Posterior vena cava (tissue), 2 donors: ENCODE results near the gene ENTPD7. TPM values are rescaled to one million over a fixed set of nuclear protein-coding genes. Genes with fewer than 3 reads are reported as not detected.
"Not testable (repeated sequence)": the region's sequence is repeated elsewhere in the genome, so short reads cannot be mapped to it uniquely, and the experiment has no call there.

Source experiments
- DNase-seq: peaks from one replicate; pipeline ENCODE4 v3.0.0-alpha.2; 2020; ENCODE audit warnings: low spot score
- intact Hi-C, 2 donors: fragments of 100-400 bp; cut with DNase I; formaldehyde crosslinking; loops; one replicate each; pipeline versions ENCODE4 v1.14.1 to v1.14.2; 2022 to 2023
- long read RNA-seq, 2 donors: library from polyadenylated mRNA; unstranded; transcript quantifications; one replicate each; pipeline ENCODE4 v2.0.0, GENCODE V29; 2020 to 2021
- total RNA-seq, 2 donors: library from RNA; stranded (reverse); fragmentation: NEBNext Ultra II Directional; extraction: Animal tissue kit (Norgen Biotek cat#: 25700); gene quantifications; one replicate each; pipeline ENCODE4 v1.2.1, GENCODE V29; 2021
- donor health status: DM: yes; HTN: yes; CAD: no.
- donor health status: DM: yes; HTN: yes; CAD: no.

Gene ENTPD7, protein sequence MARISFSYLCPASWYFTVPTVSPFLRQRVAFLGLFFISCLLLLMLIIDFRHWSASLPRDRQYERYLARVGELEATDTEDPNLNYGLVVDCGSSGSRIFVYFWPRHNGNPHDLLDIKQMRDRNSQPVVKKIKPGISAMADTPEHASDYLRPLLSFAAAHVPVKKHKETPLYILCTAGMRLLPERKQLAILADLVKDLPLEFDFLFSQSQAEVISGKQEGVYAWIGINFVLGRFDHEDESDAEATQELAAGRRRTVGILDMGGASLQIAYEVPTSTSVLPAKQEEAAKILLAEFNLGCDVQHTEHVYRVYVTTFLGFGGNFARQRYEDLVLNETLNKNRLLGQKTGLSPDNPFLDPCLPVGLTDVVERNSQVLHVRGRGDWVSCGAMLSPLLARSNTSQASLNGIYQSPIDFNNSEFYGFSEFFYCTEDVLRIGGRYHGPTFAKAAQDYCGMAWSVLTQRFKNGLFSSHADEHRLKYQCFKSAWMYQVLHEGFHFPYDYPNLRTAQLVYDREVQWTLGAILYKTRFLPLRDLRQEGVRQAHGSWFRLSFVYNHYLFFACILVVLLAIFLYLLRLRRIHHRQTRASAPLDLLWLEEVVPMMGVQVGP
- total RNA-seq = 10 to 100 TPM in 1 of 2 donors, 1 to 10 TPM in 1; 8.5 to 10.1 TPM
- long read RNA-seq, donor 1, partial matches to known transcripts = 1 of 4 reads
- long read RNA-seq, donor 1, other reads (novel, unspliced or antisense) = 3 of 4 reads
- long read RNA-seq, donor 2, partial matches to known transcripts = 2 of 5 reads
- long read RNA-seq, donor 2, other reads (novel, unspliced or antisense) = 3 of 5 reads

DNA sequence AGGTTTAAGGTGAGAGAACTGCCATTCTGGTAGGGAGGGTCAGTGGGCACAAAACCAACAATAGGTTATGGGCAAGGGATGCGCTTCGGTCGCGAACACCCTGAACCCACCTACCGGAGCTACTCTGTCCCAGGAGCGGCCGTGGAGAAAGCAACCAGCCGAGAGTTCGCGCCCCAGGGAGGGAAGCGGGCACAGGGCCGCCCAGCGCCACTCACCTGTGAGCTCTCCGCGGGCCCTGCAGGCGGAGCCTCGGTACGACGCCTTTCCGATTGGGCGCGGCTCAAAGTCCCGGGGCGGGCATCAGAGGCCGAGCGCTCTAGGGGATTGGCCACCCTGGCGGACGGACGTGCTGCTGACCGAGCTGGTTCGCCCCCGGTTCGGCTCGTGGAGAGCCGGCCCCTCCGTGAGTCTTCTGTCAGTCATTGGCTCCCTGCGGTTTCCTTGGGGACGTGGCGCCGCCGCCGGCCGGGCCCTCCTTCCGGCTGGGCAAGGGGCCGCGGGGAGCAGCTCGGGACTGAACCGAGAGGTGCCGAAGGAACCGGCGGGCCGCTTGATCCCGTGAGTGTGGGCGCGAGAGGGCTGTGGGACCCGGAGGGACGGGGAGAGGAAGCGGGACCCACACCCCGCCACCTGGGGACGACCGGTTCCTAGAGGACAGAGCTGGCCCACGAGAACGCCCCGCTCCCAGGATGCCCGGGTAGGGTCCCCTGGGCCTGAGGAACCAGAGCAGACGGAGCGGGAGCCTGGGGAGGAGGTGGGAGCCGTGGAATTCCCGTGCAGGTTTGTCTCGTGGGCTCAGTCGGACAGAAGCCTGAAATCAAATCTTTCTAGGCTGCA, at the start of gene ENTPD7:
TSS of gene ENTPD7 (plus strand) at position 479 of the 837 bp plus-strand sequence. CDS start 448 bp downstream, outside the sequence.
- intact Hi-C loops = no loop called here

DNA sequence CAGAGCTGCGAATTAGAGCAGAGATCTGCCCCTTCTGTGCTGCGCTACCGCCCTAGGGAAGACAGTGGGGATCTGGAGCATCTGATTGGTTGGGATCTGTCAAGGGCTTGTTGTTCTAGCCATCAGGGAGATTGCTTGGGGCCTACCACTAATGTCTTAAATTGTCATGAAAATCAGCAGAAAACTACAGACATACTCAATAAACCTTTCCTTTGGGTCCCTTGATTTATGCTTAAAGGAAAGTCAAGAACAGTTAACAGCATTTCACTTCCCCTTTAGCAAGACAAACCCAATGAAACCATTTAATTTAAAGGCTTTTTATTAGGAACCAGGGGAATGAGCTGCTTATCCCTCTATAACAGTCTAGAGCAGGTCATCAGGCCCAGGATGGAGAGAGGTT, 49.1 kb upstream of the ENTPD7 start:
- no peak for DNase-seq
- intact Hi-C loops = loop anchor here (10.0 kb wide), 1 partner anchor 175 kb away; the partner anchor contains the start of gene GOT1 (in 2 of the 2)

More for the DNA sequence above, at the start of gene ENTPD7:
- DNase-seq = peak; percentile 98

GRCh38 chr10:99611326-99611725, 48.0 kb upstream of the ENTPD7 start:
- intact Hi-C loops = loop anchor here (10.0 kb wide), 1 partner anchor 177 kb away; the partner anchor contains the start of gene GOT1 (in 2 of the 2)

DNA sequence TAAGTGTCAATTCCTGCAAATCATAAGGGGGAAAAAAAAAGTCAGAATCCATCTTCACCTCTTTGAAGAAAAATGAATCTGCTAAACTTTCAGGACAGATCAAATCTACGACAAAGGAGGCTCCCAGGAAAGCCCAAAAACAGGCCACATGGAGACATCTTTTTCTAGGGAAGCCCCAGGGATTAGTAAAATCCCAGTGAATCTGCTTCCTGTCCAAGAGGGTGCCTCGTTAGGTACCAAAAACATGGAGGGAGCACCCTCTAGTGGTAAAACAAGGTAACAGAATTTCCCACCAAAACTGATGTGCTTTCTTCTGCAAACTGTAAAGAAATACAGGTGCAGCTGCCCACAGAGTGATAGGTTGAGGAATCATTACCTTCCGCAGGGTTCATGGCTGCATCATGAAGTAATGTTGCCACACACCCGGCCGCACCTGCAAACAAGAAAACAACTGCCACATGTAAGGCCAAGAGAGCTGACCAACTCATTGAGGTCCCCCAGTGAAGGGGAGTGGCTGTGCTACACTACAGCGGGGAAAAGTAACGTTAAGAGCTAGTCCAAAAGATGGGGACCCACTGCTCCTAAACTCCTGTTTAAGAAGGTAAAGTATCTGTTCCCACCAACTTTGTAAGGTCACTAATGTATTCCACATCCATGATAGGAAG, 47.0 kb upstream of the ENTPD7 start:
- intact Hi-C loops = loop anchor here (10.0 kb wide), 1 partner anchor 177 kb away; the partner anchor contains the start of gene GOT1 (in 2 of the 2)
- DNase-seq = no peak

More at GRCh38 chr10:99611326-99611725, 48.0 kb upstream of the ENTPD7 start:
- DNase-seq = no peak

GRCh38 chr10:99615426-99615825, 43.9 kb upstream of the ENTPD7 start:
- no peak for DNase-seq
- intact Hi-C loops = loop anchor here (10.0 kb wide), 1 partner anchor 181 kb away; the partner anchor contains the start of gene GOT1 (in 2 of the 2)

- no peak for DNase-seq
- intact Hi-C loops = loop anchor here (10.0 kb wide), 1 partner anchor 183 kb away; the partner anchor contains the start of gene GOT1 (in 2 of the 2)
These were observed 41.6 kb upstream of the ENTPD7 start for GRCh38 chr10:99617696-99618095.

- no peak for DNase-seq
- intact Hi-C loops = loop anchor here (10.0 kb wide), 1 partner anchor 184 kb away; the partner anchor contains the start of gene GOT1 (in 2 of the 2)
These were observed 40.1 kb upstream of the ENTPD7 start for GRCh38 chr10:99619090-99619800.

GRCh38 chr10:99619851-99620710, 39.2 kb upstream of the ENTPD7 start, which contains the start of gene SLC25A28:
SLC25A28 (minus strand) TSS chr10:99620439; CDS start chr10:99620335, 104 bp downstream.
- intact Hi-C loops = loop anchor here (10.0 kb wide), 2 partner anchors 95 to 185 kb away; partner anchors contain the start of gene GOT1 (in 2 of the 2)
- DNase-seq = peak; percentile 98

DNA sequence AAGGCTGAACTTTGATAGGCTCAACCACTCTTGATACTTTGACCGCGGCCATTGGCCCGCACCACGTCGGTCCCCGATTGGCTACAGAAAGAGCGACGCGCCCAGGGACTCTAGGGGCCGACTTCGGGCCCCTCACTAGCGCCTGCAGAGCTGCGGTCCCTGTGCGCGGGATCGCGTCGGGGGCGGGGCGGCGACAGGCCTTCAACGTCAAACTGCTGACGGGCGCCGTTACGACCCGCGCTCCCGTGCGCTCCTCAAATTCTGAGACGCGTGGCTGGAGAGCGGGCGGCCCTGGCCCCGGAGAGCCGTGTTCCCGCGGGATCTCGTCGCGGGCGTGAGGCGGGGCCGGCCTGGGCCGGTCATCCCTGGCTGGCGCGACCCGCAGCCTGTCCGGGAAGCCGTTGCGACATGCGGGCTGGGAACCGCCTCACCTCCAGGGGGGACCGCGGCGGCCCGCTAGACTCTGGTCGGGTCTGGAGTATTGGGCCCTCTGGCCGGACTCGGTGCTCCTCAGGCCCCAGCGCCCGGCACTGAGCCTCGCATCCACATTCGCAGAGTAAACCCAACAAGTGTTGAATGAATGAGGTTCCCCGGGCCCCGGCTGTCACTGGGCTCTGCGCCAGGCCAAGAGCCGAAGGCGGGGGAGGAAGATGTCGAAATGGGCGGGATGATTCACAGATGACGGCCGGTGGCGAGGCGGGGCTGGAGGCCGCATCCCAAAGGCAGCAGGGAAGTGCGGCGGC, 38.4 kb upstream of the ENTPD7 start:
- intact Hi-C loops = loop anchor here in 1 of 2 donors (10.0 kb wide), 1 partner anchor 94 kb away; no protein-coding TSS in a partner anchor
- peak; percentile 98 for DNase-seq

- intact Hi-C loops = loop anchor here in 1 of 2 donors (10.0 kb wide), 1 partner anchor 93 kb away; no protein-coding TSS in a partner anchor
- DNase-seq = no peak
These were observed 37.7 kb upstream of the ENTPD7 start for GRCh38 chr10:99621454-99622251.

GRCh38 chr10:99623919-99624318, 35.4 kb upstream of the ENTPD7 start:
- DNase-seq = no peak
- intact Hi-C loops = loop anchor here in 1 of 2 donors (10.0 kb wide), 1 partner anchor 91 kb away; no protein-coding TSS in a partner anchor

GRCh38 chr10:99625124-99625523, 34.2 kb upstream of the ENTPD7 start:
- intact Hi-C loops = loop anchor here in 1 of 2 donors (10.0 kb wide), 1 partner anchor 90 kb away; no protein-coding TSS in a partner anchor
- DNase-seq = not testable (repeated sequence)

DNA sequence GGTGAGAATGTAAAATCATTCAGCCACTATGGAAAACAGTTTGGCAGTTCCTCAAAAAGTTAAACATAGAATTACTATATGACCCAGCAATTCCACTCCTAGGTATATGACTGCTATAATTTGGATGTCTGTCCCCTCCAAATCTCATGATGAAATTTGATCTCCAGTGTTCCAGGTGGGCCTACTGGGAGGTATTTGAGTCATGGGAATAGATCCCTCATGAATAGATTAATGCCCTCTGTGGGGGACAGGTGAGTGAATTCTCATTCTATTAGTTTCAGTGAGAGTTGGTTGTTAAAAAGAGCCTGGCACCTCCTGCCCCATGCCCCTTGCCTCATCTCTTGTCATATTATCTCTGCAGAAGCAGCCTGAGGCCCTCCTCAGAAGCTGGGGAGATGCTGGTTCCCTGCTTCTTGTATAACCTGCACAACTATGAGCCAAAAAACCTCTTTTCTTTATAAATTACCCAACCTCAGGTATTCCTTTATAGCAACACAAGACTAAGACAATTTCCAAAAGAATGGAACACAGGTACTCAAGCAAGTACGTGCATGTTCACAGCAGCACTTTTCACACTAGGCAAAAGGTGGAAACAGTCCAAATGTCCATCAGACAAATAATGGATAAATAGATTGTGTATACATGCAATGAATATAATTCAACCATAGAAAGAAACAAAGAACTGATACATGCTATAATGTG, 30.2 kb upstream of the ENTPD7 start:
- intact Hi-C loops = loop anchor here in 1 of 2 donors (10.0 kb wide), 1 partner anchor 86 kb away; no protein-coding TSS in a partner anchor
- DNase-seq = no peak

DNA sequence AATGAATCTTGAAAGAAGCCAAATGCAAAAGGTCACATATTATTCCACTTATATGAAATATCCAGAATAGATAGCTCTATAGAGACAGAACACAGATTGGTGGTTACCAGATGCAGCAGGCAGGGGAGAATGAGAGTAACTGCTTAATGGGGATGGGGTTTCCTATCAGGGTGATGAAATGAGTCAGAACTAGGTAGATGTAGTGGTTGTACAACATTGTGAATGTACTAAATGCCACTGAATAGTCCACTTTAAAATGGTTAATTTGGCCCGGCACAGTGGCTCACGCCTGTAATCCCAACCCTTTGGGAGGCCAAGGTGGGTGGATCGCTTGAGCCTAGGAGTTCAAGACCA, 29.7 kb upstream of the ENTPD7 start:
- DNase-seq = no peak
- intact Hi-C loops = loop anchor here in 1 of 2 donors (10.0 kb wide), 1 partner anchor 85 kb away; no protein-coding TSS in a partner anchor
